OCI-LY1 (cell line): ENCODE results near the gene COL15A1.

Experiments used
- H2AFZ ChIP-seq: fragments of 200-600 bp; sonication (generic), shearing (Covaris generic); 2 replicates; pipeline ENCODE4 v1.6.0; 2014; ENCODE audit warnings: antibody characterized with exemption, mild to moderate bottlenecking, low read length
- H3F3A ChIP-seq: fragments of 200-600 bp; sonication (generic), shearing (Covaris generic); 2 replicates; pipeline ENCODE4 v1.6.0; 2014; ENCODE audit warnings: mild to moderate bottlenecking, antibody characterized with exemption, low read length, moderate library complexity; ENCODE audit not compliant: insufficient read depth
- H3K27ac ChIP-seq: fragments of 200-600 bp; sonication (generic); 2 replicates; pipeline ENCODE4 v1.5.1; 2014; ENCODE audit warnings: low read length, mixed run types, mild to moderate bottlenecking, low read depth; ENCODE audit not compliant: poor library complexity, severe bottlenecking
- H3K27me3 ChIP-seq: fragments of 200-600 bp; sonication (generic); 2 replicates; pipeline ENCODE4 v1.6.0; 2014; ENCODE audit warnings: antibody characterized with exemption, mild to moderate bottlenecking, low read length, moderate library complexity; ENCODE audit not compliant: insufficient read depth
- H3K36me3 ChIP-seq: fragments of 200-600 bp; sonication (generic); 2 replicates; pipeline ENCODE4 v1.6.1; 2014; ENCODE audit warnings: mild to moderate bottlenecking, antibody characterized with exemption, low read length, moderate library complexity, mixed read lengths; ENCODE audit not compliant: insufficient read depth
- H3K4me1 ChIP-seq: fragments of 200-600 bp; sonication (generic); 2 replicates; pipeline ENCODE4 v1.5.1; 2014; ENCODE audit warnings: mild to moderate bottlenecking, low read length, moderate library complexity; ENCODE audit not compliant: insufficient read depth, severe bottlenecking
- H3K4me2 ChIP-seq: fragments of 200-600 bp; sonication (generic), shearing (Covaris generic); 2 replicates; pipeline ENCODE4 v1.6.1; 2014; ENCODE audit warnings: low read length
- H3K4me3 ChIP-seq: fragments of 200-600 bp; sonication (generic); 2 replicates; pipeline ENCODE4 v1.5.1; 2014; ENCODE audit warnings: low read length, low read depth, mild to moderate bottlenecking, mixed read lengths; ENCODE audit not compliant: poor library complexity, severe bottlenecking
- H3K79me2 ChIP-seq: fragments of 200-600 bp; shearing (Covaris generic); 2 replicates; pipeline ENCODE4 v1.6.1; 2016; ENCODE audit warnings: mixed run types, low read length, mixed read lengths; ENCODE audit not compliant: insufficient read depth
- H3K9ac ChIP-seq: fragments of 200-600 bp; sonication (generic), shearing (Covaris generic); 2 replicates; pipeline ENCODE4 v1.6.1; 2014; ENCODE audit warnings: mild to moderate bottlenecking, low read length, mixed read lengths
- H3K9me2 ChIP-seq: fragments of 200-600 bp; sonication (generic), shearing (Covaris generic); 2 replicates; pipeline ENCODE4 v1.6.1; 2014; ENCODE audit warnings: low read depth, mild to moderate bottlenecking, low read length, mixed read lengths
- H3K9me3 ChIP-seq: fragments of 200-600 bp; shearing (Covaris generic); 2 replicates; pipeline ENCODE4 v1.6.1; 2014; ENCODE audit warnings: low read length, mixed read lengths
- H4K20me1 ChIP-seq: fragments of 200-600 bp; sonication (generic), shearing (Covaris generic); 2 replicates; pipeline ENCODE4 v1.6.0; 2016; ENCODE audit warnings: mild to moderate bottlenecking, low read length; ENCODE audit not compliant: insufficient read depth
- EZH2 ChIP-seq: fragments of 200-600 bp; sonication (generic), shearing (Covaris generic); IDR thresholded peaks from 2 replicates; pipeline ENCODE4 v1.8.0; 2017; ENCODE audit warnings: borderline replicate concordance, mixed run types, mild to moderate bottlenecking, antibody characterized with exemption, low read length, moderate library complexity, mixed read lengths
- TF ChIP-seq, protein P1 (sequence below): fragments of 200-600 bp; sonication (generic), shearing (Covaris generic); IDR thresholded peaks from 2 replicates; pipeline ENCODE4 v1.5.1; 2017; ENCODE audit warnings: mild to moderate bottlenecking, antibody characterized with exemption, low read length, moderate library complexity, mixed read lengths

COL15A1 gene

DNA sequence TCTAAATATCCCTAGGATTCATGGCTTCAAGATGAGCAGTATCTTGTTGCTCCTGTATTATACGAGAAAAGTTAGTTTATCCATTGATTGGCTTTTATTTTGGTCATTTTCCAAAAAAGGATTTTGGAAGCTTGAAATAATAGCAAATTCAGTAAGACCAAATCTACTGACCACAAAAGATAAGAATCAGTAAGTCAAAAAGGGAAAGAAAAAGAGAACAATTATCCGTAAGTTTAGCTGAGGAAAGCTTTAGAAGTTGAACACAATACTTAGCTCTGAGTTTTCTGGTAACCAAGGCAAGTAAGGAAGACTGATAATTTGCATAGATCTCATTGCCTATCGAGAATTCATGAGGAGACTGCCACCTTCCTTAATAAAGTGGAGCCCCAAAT lies 170.3 kb downstream of the COL15A1 start:
- Histone ChIP-seq H3K9me2 (no peaks in the 10 kb centered on the region), H3K4me1 (peaks cover 92% of the 10 kb centered on the region), H3K27ac (peak overlapping the region; percentile 87), H3K36me3 (no peaks in the 10 kb centered on the region), H3K79me2 (peaks cover 87% of the 10 kb centered on the region), H3K27me3 (no peaks in the 10 kb centered on the region), H3K9me3 (no peaks in the 10 kb centered on the region), H2AFZ (no peak overlapping the region), H4K20me1 (no peaks in the 10 kb centered on the region), H3K9ac (no peak overlapping the region; the same call in 1 of the 2 replicates), H3F3A (no peaks in the 10 kb centered on the region), H3K4me3 (no peak overlapping the region), H3K4me2 (peak overlapping the region; percentile 45; the same call in 1 of the 2 replicates)
- TF ChIP-seq EZH2, result no peak
- TF ChIP-seq, protein P1, sequence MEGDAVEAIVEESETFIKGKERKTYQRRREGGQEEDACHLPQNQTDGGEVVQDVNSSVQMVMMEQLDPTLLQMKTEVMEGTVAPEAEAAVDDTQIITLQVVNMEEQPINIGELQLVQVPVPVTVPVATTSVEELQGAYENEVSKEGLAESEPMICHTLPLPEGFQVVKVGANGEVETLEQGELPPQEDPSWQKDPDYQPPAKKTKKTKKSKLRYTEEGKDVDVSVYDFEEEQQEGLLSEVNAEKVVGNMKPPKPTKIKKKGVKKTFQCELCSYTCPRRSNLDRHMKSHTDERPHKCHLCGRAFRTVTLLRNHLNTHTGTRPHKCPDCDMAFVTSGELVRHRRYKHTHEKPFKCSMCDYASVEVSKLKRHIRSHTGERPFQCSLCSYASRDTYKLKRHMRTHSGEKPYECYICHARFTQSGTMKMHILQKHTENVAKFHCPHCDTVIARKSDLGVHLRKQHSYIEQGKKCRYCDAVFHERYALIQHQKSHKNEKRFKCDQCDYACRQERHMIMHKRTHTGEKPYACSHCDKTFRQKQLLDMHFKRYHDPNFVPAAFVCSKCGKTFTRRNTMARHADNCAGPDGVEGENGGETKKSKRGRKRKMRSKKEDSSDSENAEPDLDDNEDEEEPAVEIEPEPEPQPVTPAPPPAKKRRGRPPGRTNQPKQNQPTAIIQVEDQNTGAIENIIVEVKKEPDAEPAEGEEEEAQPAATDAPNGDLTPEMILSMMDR, result no peak

GRCh38 chr9:99114846-99115500 lies 171.3 kb downstream of the COL15A1 start:
- H3K9me3 ChIP-seq, result no peaks in the 10 kb centered on the region
- H3K9ac ChIP-seq, result no peak overlapping the region
- peaks cover 92% of the 10 kb centered on the region for H3K4me1 ChIP-seq
- H3K27me3 ChIP-seq, result no peaks in the 10 kb centered on the region
- no peaks in the 10 kb centered on the region for H3K9me2 ChIP-seq
- no peaks in the 10 kb centered on the region for H3K36me3 ChIP-seq
- peaks cover 81% of the 10 kb centered on the region for H3K79me2 ChIP-seq
- H3K4me2 ChIP-seq, result peak overlapping the region; percentile 45; the same call in 1 of the 2 replicates
- TF ChIP-seq EZH2, result no peak
- TF ChIP-seq, protein P1, result no peak
- no peak overlapping the region for H3K4me3 ChIP-seq
- H3F3A ChIP-seq, result no peaks in the 10 kb centered on the region
- H2AFZ ChIP-seq, result no peak overlapping the region
- H3K27ac ChIP-seq, result peak overlapping the region; percentile 87
- H4K20me1 ChIP-seq, result no peaks in the 10 kb centered on the region

- no peak overlapping the region for H3K9ac ChIP-seq
- H3K79me2 ChIP-seq, result peaks cover 77% of the 10 kb centered on the region
- H2AFZ ChIP-seq, result no peak overlapping the region
- H3K4me3 ChIP-seq, result no peak overlapping the region
- H3K36me3 ChIP-seq, result no peaks in the 10 kb centered on the region
- no peaks in the 10 kb centered on the region for H3K9me3 ChIP-seq
- H3K4me1 ChIP-seq, result peaks cover 92% of the 10 kb centered on the region
- TF ChIP-seq, protein P1, result no peak
- TF ChIP-seq EZH2, result no peak
- H3K9me2 ChIP-seq, result no peaks in the 10 kb centered on the region
- H3K4me2 ChIP-seq, result no peak overlapping the region; the same call in 1 of the 2 replicates
- H4K20me1 ChIP-seq, result no peaks in the 10 kb centered on the region
- no peaks in the 10 kb centered on the region for H3F3A ChIP-seq
- no peaks in the 10 kb centered on the region for H3K27me3 ChIP-seq
- H3K27ac ChIP-seq, result peak overlapping the region; percentile 31
Measured at GRCh38 chr9:99116003-99116411, 172.3 kb downstream of the COL15A1 start.
